Lower lobe of right lung (tissue), 2 donors: Measurements from ENCODE around the gene BIN1. TPM values are rescaled to one million over a fixed set of nuclear protein-coding genes. Genes with fewer than 3 reads are reported as not detected.

Experiments
- ATAC-seq, 2 donors: fragments of 200-7000 bp; cut with Tn5 transposase; one replicate each; pipeline ENCODE4 v1.9.1; 2020 to 2022; ENCODE audit warnings: mild to moderate bottlenecking in 2 of 2, moderate library complexity in 2 of 2
- DNase-seq: peaks from one replicate; pipeline ENCODE4 v3.0.0-alpha.2; 2020
- H3K27ac ChIP-seq: fragments of 200-600 bp; one replicate; pipeline ENCODE4 v1.8.0; 2022
- H3K27me3 ChIP-seq: fragments of 200-600 bp; one replicate; pipeline ENCODE4 v1.8.0; 2022; ENCODE audit warnings: low read depth
- H3K36me3 ChIP-seq: fragments of 200-600 bp; one replicate; pipeline ENCODE4 v1.8.0; 2022; ENCODE audit warnings: mild to moderate bottlenecking
- H3K4me1 ChIP-seq: fragments of 200-600 bp; one replicate; pipeline ENCODE4 v1.8.0; 2022
- H3K4me3 ChIP-seq: fragments of 200-600 bp; one replicate; pipeline ENCODE4 v1.8.0; 2022; ENCODE audit warnings: mild to moderate bottlenecking
- H3K9me3 ChIP-seq: fragments of 200-600 bp; one replicate; pipeline ENCODE4 v1.8.0; 2022
- intact Hi-C: fragments of 100-400 bp; cut with DNase I; formaldehyde crosslinking; loops from one replicate; pipeline ENCODE4 v1.11.0; 2022
- total RNA-seq: library from RNA; stranded (reverse); fragmentation: NEBNext Ultra II Directional; extraction: Animal tissue kit (Norgen Biotek cat#: 25700); gene quantifications from one replicate; pipeline ENCODE4 v1.2.1, GENCODE V29; 2021
- TF ChIP-seq, protein P1 (sequence below): fragments of 200-600 bp; IDR thresholded peaks from one replicate; pipeline ENCODE4 v1.8.0; 2022; ENCODE audit warnings: antibody characterized with exemption, mild to moderate bottlenecking
- donor health status: DM: no; HTN: yes; CAD: no; lungs with severe emphysema.

BIN1 gene
- total RNA-seq, 1 donor from 2014 or later = 33.9 TPM

DNA sequence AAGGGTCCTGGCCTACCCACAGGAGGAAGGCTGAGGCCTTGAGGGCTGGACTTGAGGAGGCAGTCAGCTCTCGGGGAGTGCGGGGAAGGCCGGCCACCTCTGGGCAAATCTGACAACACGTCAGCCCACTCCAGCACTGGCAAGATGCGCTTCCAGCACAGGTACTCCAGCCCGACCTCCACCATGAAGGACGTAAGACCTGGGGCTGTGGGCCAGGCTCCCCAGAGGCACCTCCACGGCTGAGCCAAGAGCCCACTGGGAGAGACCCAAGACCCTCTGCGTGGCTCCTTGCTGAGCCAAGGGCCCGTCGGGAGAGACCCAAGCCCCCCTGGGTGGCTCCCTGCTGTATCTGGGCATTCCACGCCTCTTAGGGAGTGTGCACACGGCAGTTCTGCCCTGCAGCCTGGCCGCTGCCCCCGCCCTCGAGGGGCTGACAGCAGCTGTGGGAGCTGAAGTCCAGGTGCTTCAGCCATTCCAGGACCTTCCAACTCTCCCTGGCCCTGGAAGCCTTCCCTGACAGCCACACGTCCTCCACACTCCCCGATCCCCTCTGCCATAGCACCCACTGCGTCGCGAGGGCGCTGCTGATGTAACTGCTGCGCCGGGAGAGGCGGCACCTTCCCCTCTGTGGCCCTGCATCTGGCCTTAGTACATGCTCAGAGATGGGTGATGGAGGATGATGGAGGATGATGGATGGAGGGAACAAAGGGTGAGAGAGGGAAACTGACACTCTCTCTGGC, 50.2 kb downstream of the BIN1 start:
- H3K4me1 ChIP-seq = no peaks in the 10 kb centered on the region
- no peak overlapping the region for H3K27ac ChIP-seq
- peaks cover 19% of the 10 kb centered on the region for H3K36me3 ChIP-seq
- intact Hi-C loops = no loop called here
- no peaks in the 10 kb centered on the region for H3K9me3 ChIP-seq
- ATAC-seq (no peak), DNase-seq (no peak)
- TF ChIP-seq, protein P1, sequence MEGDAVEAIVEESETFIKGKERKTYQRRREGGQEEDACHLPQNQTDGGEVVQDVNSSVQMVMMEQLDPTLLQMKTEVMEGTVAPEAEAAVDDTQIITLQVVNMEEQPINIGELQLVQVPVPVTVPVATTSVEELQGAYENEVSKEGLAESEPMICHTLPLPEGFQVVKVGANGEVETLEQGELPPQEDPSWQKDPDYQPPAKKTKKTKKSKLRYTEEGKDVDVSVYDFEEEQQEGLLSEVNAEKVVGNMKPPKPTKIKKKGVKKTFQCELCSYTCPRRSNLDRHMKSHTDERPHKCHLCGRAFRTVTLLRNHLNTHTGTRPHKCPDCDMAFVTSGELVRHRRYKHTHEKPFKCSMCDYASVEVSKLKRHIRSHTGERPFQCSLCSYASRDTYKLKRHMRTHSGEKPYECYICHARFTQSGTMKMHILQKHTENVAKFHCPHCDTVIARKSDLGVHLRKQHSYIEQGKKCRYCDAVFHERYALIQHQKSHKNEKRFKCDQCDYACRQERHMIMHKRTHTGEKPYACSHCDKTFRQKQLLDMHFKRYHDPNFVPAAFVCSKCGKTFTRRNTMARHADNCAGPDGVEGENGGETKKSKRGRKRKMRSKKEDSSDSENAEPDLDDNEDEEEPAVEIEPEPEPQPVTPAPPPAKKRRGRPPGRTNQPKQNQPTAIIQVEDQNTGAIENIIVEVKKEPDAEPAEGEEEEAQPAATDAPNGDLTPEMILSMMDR = no peak
- no peak overlapping the region for H3K4me3 ChIP-seq
- no peaks in the 10 kb centered on the region for H3K27me3 ChIP-seq

DNA sequence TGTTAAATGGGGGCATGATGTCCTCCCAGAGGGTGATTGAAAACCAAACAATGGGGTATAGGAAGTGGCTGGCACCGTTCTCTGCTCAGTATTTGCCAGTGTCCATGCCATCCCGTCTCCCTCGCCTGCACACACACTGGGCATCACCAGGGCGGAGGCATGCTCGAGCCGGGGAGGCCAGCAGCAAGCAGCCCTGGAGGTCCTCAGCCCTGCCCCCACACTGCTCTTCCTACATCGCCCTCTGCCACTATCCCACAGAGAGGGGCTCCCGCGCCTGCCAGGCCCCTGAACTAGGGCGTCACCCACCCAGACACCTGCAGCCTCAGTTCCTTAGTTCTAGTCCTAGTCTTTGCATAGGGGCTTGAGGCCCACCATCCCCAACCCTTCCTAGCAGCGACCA, 50.9 kb downstream of the BIN1 start:
- intact Hi-C loops = no loop called here
- no peaks in the 10 kb centered on the region for H3K4me1 ChIP-seq
- H3K36me3 ChIP-seq = peaks cover 16% of the 10 kb centered on the region
- no peak for DNase-seq
- no peak overlapping the region for H3K4me3 ChIP-seq
- no peaks in the 10 kb centered on the region for H3K9me3 ChIP-seq
- TF ChIP-seq, protein P1 = no peak
- H3K27me3 ChIP-seq = no peaks in the 10 kb centered on the region
- no peak overlapping the region for H3K27ac ChIP-seq
- no peak for ATAC-seq

- H3K36me3 ChIP-seq = peaks cover 16% of the 10 kb centered on the region
- ATAC-seq (no peak), DNase-seq (no peak)
These were observed 51.2 kb downstream of the BIN1 start for GRCh38 chr2:127055786-127056076.

DNA sequence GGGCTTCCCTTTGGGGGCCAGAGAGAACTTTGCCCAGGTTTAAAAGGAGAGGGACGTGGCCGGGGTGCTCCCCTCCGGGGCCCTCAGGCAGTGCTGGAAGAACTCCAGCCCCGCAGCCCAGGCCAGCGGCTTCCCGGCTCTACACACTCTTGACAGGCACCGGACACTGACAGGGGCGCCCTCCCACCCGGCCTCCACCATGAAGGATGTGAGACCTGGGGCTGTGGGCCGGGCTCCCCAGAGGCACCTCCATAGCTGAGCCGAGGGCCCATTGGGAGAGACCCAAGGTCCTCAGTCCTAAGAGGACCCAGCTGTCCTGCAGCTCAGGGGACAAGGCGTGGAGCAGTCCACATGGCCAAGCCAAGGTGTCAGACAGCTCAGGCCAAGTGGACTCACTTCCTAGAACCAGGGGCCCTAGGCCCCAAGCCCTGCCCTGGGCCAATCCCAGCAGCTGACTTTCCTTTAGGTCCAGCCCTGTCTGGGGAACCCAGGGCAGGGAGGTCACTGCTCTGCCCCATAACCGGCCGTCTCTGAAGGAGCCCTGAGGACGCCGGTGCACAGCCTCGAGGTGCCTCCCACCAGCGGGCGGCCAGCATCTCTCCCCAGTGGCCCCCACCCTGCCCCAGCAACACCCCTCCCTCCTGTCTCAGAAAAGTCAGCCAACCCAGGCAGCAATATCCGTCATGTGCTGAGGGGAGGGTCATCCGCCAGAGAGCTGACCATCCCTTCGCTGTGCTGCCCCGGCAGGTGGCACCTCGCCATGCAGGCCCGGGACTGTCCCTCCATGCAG, 51.8 kb downstream of the BIN1 start:
- Histone ChIP-seq H3K4me1 (peaks cover 2% of the 10 kb centered on the region), H3K4me3 (no peak overlapping the region), H3K27me3 (no peaks in the 10 kb centered on the region), H3K27ac (no peak overlapping the region), H3K36me3 (peaks cover 11% of the 10 kb centered on the region), H3K9me3 (no peaks in the 10 kb centered on the region)
- DNase-seq (no peak), ATAC-seq (no peak)
- TF ChIP-seq, protein P1 = no peak
- intact Hi-C loops = no loop called here

More at GRCh38 chr2:127055786-127056076, 51.2 kb downstream of the BIN1 start:
- intact Hi-C loops = no loop called here
- Histone ChIP-seq H3K27ac (no peak overlapping the region), H3K27me3 (no peaks in the 10 kb centered on the region), H3K4me3 (no peak overlapping the region), H3K4me1 (no peaks in the 10 kb centered on the region), H3K9me3 (no peaks in the 10 kb centered on the region)
- TF ChIP-seq, protein P1 = no peak

- no peaks in the 10 kb centered on the region for H3K27me3 ChIP-seq
- H3K4me3 ChIP-seq = no peak overlapping the region
- H3K27ac ChIP-seq = no peak overlapping the region
- H3K9me3 ChIP-seq = no peaks in the 10 kb centered on the region
- H3K36me3 ChIP-seq = peaks cover 10% of the 10 kb centered on the region
- intact Hi-C loops = no loop called here
- DNase-seq = peak; percentile 32
- no peak for ATAC-seq
- TF ChIP-seq, protein P1 = no peak
- H3K4me1 ChIP-seq = peaks cover 7% of the 10 kb centered on the region
These were observed 52.4 kb downstream of the BIN1 start for GRCh38 chr2:127054604-127054930.
